HEK293 (cell line): ENCODE results near the gene TEC.
"Not testable (repeated sequence)": the region's sequence is repeated elsewhere in the genome, so short reads cannot be mapped to it uniquely, and the experiment has no call there.

Experiments used
- CTCF ChIA-PET: fragments of 350-600 bp; formaldehyde crosslinking; extraction: SDS; loops from one replicate; lab custom pipeline; 2021; ENCODE audit warnings: antibody characterized with exemption; lab: Yijun Ruan, JAX
- POLR2A ChIA-PET: fragments of 300-600 bp; formaldehyde crosslinking; extraction: SDS; loops from one replicate; lab custom pipeline; 2020; ENCODE audit warnings: antibody characterized with exemption, inconsistent platforms; lab: Yijun Ruan, JAX
- H3K27ac ChIP-seq: fragments of 200-500 bp; sonication (Bioruptor generic); 2 replicates; pipeline ENCODE4 v1.5.1; 2014; ENCODE audit warnings: low read depth, low read length, control low read depth, inconsistent platforms; ENCODE audit errors: extremely low read depth
- H3K36me3 ChIP-seq, 2 experiments: fragments of 200-500 bp in 1 of 2; sonication (Bioruptor generic) in 1 of 2; 1 replicate in 1 of 2; 2 replicates in 1 of 2; pipeline ENCODE4 v1.5.1; 2014 to 2017; ENCODE audit warnings: inconsistent platforms in 2 of 2, low read length in 2 of 2; ENCODE audit not compliant: control insufficient read depth in 2 of 2, insufficient read depth in 1 of 2
- H3K4me1 ChIP-seq: fragments of 200-500 bp; sonication (Bioruptor generic); 2 replicates; pipeline ENCODE4 v1.5.1; 2014; ENCODE audit warnings: mild to moderate bottlenecking, low read length, inconsistent platforms; ENCODE audit not compliant: control insufficient read depth, insufficient read depth
- H3K4me3 ChIP-seq: 2 replicates; pipeline ENCODE4 v1.5.1; 2011; ENCODE audit warnings: low read depth, mild to moderate bottlenecking, control low read depth, low read length, moderate library complexity
- H3K9me3 ChIP-seq: fragments of 200-500 bp; sonication (Bioruptor generic); 2 replicates; pipeline ENCODE4 v1.5.1; 2014; ENCODE audit warnings: low read depth, low read length, inconsistent platforms; ENCODE audit not compliant: control insufficient read depth, insufficient read depth
- CTCF ChIP-seq: fragments of 450-650 bp; formaldehyde crosslinking; IDR thresholded peaks from 2 replicates; pipeline ENCODE4 v1.5.1; 2016; ENCODE audit warnings: missing biosample characterization, missing genetic modification characterization
- EGR2 ChIP-seq: fragments of 450-650 bp; formaldehyde crosslinking; IDR thresholded peaks from 2 replicates; pipeline ENCODE4 v1.5.1; 2016; ENCODE audit warnings: low read depth, missing biosample characterization, missing genetic modification characterization
- FEZF1 ChIP-seq: fragments of 450-650 bp; formaldehyde crosslinking; IDR thresholded peaks from 2 replicates; pipeline ENCODE4 v1.5.1; 2016; ENCODE audit warnings: missing biosample characterization, missing genetic modification characterization
- KLF16 ChIP-seq: fragments of 450-650 bp; formaldehyde crosslinking; IDR thresholded peaks from 2 replicates; pipeline ENCODE4 v1.5.1; 2017; ENCODE audit warnings: missing biosample characterization, missing genetic modification characterization
- OVOL3 ChIP-seq: fragments of 450-650 bp; formaldehyde crosslinking; IDR thresholded peaks from 2 replicates; pipeline ENCODE4 v1.5.1; 2016; ENCODE audit warnings: missing biosample characterization, missing genetic modification characterization
- ZBTB10 ChIP-seq: fragments of 450-650 bp; formaldehyde crosslinking; IDR thresholded peaks from 2 replicates; pipeline ENCODE4 v1.5.1; 2016; ENCODE audit warnings: missing biosample characterization, missing genetic modification characterization
- ZBTB17 ChIP-seq: fragments of 450-650 bp; formaldehyde crosslinking; IDR thresholded peaks from 2 replicates; pipeline ENCODE4 v1.5.1; 2016; ENCODE audit warnings: missing biosample characterization, missing genetic modification characterization
- ZEB2 ChIP-seq: fragments of 450-650 bp; formaldehyde crosslinking; IDR thresholded peaks from 2 replicates; pipeline ENCODE4 v1.5.1; 2016; ENCODE audit warnings: missing biosample characterization, missing genetic modification characterization
- ZFHX2 ChIP-seq: fragments of 450-650 bp; formaldehyde crosslinking; conservative IDR thresholded peaks from 2 replicates; pipeline ENCODE4 v1.5.1; 2016; ENCODE audit warnings: missing biosample characterization, missing genetic modification characterization
- ZFP3 ChIP-seq: fragments of 450-650 bp; formaldehyde crosslinking; IDR thresholded peaks from 2 replicates; pipeline ENCODE4 v1.5.1; 2016; ENCODE audit warnings: low read depth, missing biosample characterization, missing genetic modification characterization
- ZNF148 ChIP-seq: fragments of 450-650 bp; formaldehyde crosslinking; IDR thresholded peaks from 2 replicates; pipeline ENCODE4 v1.5.0; 2017; ENCODE audit warnings: missing biosample characterization, missing genetic modification characterization, borderline replicate concordance
- ZNF184 ChIP-seq: fragments of 450-650 bp; IDR thresholded peaks from 2 replicates; pipeline ENCODE4 v1.5.1; 2018; ENCODE audit warnings: missing biosample characterization, mild to moderate bottlenecking, missing genetic modification characterization
- ZNF2 ChIP-seq: fragments of 450-650 bp; formaldehyde crosslinking; IDR thresholded peaks from 2 replicates; pipeline ENCODE4 v1.5.1; 2016; ENCODE audit warnings: missing biosample characterization, missing genetic modification characterization
- ZNF324 ChIP-seq: fragments of 450-650 bp; formaldehyde crosslinking; IDR thresholded peaks from 2 replicates; pipeline ENCODE4 v1.5.1; 2016; ENCODE audit warnings: missing biosample characterization, missing genetic modification characterization
- ZNF362 ChIP-seq: fragments of 450-650 bp; formaldehyde crosslinking; IDR thresholded peaks from 2 replicates; pipeline ENCODE4 v1.5.1; 2016; ENCODE audit warnings: missing biosample characterization, missing genetic modification characterization
- ZNF366 ChIP-seq: fragments of 450-650 bp; formaldehyde crosslinking; conservative IDR thresholded peaks from 2 replicates; pipeline ENCODE4 v1.5.1; 2016; ENCODE audit warnings: missing biosample characterization, missing genetic modification characterization
- ZNF423 ChIP-seq: fragments of 450-650 bp; formaldehyde crosslinking; IDR thresholded peaks from 2 replicates; pipeline ENCODE4 v1.5.1; 2016; ENCODE audit warnings: missing biosample characterization, missing genetic modification characterization
- ZNF529 ChIP-seq: fragments of 450-650 bp; formaldehyde crosslinking; IDR thresholded peaks from 2 replicates; pipeline ENCODE4 v1.5.1; 2017; ENCODE audit warnings: missing genetic modification characterization, missing biosample characterization; ENCODE audit not compliant: insufficient replicate concordance
- ZNF555 ChIP-seq: fragments of 450-650 bp; formaldehyde crosslinking; conservative IDR thresholded peaks from 2 replicates; pipeline ENCODE4 v1.5.1; 2017; ENCODE audit warnings: missing biosample characterization, mild to moderate bottlenecking, missing genetic modification characterization, inconsistent platforms
- ZNF626 ChIP-seq: fragments of 450-650 bp; sonication (Bioruptor Pico); formaldehyde crosslinking; IDR thresholded peaks from 2 replicates; pipeline ENCODE4 v1.5.1; 2018; ENCODE audit warnings: missing biosample characterization, missing genetic modification characterization, inconsistent platforms
- ZNF654 ChIP-seq: fragments of 450-650 bp; formaldehyde crosslinking; IDR thresholded peaks from 2 replicates; pipeline ENCODE4 v1.5.1; 2016; ENCODE audit warnings: low read depth, missing biosample characterization, missing genetic modification characterization

TEC gene

GRCh38 chr4:48268956-48269860 is at the start of gene TEC (continued):
- TF ChIP-seq ZBTB17 (tag by site-specific recombination) (peak; percentile 13; the same call in 1 of the 2 replicates), ZNF529 (tag by site-specific recombination) (no peak), ZNF2 (tag by site-specific recombination) (no peak; the same call in none of the 2 replicates), ZEB2 (tag by site-specific recombination) (peak; percentile 63), ZNF555 (tag by site-specific recombination) (no peak), ZNF423 (no peak), ZNF324 (no peak), ZBTB10 (tag by site-specific recombination) (peak; percentile 66), KLF16 (tag by site-specific recombination) (peak; percentile 67; the same call in 1 of the 2 replicates), ZFP3 (tag by site-specific recombination) (no peak), ZNF184 (tag by site-specific recombination) (no peak), ZNF362 (tag by site-specific recombination) (no peak)

GRCh38 chr4:48315728-48316630 is 46.3 kb upstream of the TEC start:
- Histone ChIP-seq H3K27ac (no peak overlapping the region), H3K9me3 (no peaks in the 10 kb centered on the region), H3K36me3 (no peaks in the 10 kb centered on the region), H3K4me1 (no peaks in the 10 kb centered on the region), H3K4me3 (no peak overlapping the region)
- TF ChIP-seq ZFHX2 (no peak), ZNF626 (tag by site-specific recombination) (no peak), ZNF654 (tag by site-specific recombination) (peak; percentile 83), ZNF2 (tag by site-specific recombination) (peak; percentile 90; the same call in 1 of the 2 replicates), ZNF148 (no peak), FEZF1 (tag by site-specific recombination) (no peak), EGR2 (tag by site-specific recombination) (0 out of 2 replicates have a peak, but pooled peaks have one; percentile 8), CTCF (tag by site-specific recombination) (peak; percentile 47; the same call in 1 of the 2 replicates), ZNF366 (0 out of 2 replicates have a peak, but pooled peaks have one; percentile 27), OVOL3 (tag by site-specific recombination) (no peak)
- ChIA-PET POLR2A (no interaction called here), CTCF (interaction anchor here (0.5 to 2.3 kb wide), 10 partner anchors 12 to 272 kb away, joined by 3 to 8 read pairs (median 4); no protein-coding TSS in a partner anchor)

- H3K4me3 ChIP-seq, POLR2A ChIA-PET, H3K4me1 ChIP-seq, H3K27ac ChIP-seq, H3K9me3 ChIP-seq, H3K36me3 ChIP-seq: not testable (repeated sequence)
- CTCF ChIA-PET = interaction anchor here (1.2 to 2.3 kb wide), 3 partner anchors 90 to 233 kb away, joined by 3 to 8 read pairs (median 3); no protein-coding TSS in a partner anchor
These were observed 45.1 kb upstream of the TEC start for GRCh38 chr4:48314746-48315145.
